ENCODE measurements around the gene UBE4A.
A peak's percentile ranks its signal among the peaks of the same experiment; 100 is the strongest.

The UBE4A gene, protein sequence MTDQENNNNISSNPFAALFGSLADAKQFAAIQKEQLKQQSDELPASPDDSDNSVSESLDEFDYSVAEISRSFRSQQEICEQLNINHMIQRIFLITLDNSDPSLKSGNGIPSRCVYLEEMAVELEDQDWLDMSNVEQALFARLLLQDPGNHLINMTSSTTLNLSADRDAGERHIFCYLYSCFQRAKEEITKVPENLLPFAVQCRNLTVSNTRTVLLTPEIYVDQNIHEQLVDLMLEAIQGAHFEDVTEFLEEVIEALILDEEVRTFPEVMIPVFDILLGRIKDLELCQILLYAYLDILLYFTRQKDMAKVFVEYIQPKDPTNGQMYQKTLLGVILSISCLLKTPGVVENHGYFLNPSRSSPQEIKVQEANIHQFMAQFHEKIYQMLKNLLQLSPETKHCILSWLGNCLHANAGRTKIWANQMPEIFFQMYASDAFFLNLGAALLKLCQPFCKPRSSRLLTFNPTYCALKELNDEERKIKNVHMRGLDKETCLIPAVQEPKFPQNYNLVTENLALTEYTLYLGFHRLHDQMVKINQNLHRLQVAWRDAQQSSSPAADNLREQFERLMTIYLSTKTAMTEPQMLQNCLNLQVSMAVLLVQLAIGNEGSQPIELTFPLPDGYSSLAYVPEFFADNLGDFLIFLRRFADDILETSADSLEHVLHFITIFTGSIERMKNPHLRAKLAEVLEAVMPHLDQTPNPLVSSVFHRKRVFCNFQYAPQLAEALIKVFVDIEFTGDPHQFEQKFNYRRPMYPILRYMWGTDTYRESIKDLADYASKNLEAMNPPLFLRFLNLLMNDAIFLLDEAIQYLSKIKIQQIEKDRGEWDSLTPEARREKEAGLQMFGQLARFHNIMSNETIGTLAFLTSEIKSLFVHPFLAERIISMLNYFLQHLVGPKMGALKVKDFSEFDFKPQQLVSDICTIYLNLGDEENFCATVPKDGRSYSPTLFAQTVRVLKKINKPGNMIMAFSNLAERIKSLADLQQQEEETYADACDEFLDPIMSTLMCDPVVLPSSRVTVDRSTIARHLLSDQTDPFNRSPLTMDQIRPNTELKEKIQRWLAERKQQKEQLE

GRCh38 chr11:118359295-118359958, at the start of gene UBE4A:
UBE4A (plus strand) TSS chr11:118359600; CDS start chr11:118365081, 5,481 bp downstream.
- DNase-seq (ENCODE audit: low read depth) = peak; percentile 76
- peak within 1 kb of the TSS; percentile 70 for H3K4me3 ChIP-seq (ENCODE audit: low read depth, low read length)

DNA sequence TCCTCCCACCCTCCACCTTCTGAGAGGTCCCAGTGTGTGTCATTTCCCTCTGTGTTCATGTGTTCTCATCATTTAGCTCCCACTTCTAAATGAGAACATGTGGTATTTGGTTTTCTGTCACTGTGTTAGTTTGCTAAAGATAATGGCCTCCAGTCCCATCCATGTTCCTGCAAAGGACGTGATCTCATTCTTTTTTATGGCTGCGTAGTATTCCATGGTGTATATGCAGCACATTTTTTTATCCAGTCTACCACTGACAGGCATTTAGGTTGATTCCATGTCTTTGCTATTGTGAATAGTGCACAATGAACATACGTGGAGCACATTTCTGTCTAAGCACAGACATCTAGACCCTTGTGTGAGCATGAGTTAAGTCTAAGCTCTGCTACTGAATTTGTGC, 49.1 kb upstream of the UBE4A start:
- H3K4me3 ChIP-seq (ENCODE audit: low read depth, low read length) = no peak overlapping the region
- no peak for DNase-seq (ENCODE audit: low read depth)

DNA sequence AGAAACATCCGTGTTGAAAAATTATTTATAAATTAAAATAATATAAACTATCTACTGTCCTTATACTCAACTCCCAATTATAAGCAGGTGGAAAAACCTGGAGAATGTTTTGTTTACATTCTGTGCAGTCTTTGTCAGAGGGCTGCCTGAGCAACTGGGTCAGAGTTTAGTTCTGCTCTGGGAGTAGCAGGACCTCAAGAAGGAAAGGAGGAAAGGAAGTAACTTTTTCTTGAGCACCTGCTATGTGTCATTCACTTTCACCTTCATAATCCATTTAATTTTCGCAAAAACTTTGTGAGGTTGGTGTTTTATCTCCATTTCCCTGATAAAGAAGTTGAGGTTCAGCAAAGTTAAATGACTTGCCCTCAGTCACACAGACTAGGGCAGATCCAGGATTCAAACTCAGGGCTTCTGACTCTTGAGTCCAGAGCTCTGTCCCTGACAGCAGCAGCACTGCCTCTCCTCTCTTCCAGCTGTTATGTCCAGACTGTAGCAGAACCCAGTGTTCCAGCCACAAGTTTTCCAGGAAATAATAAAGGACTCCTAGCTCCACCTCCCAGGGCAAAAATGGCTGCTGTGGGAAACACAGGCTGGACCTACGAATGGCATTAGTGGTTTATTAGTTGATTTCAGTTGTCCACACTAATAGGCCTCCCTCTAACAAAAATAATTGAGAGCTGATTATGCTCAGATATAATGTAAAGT, 48.5 kb upstream of the UBE4A start:
- no peak for DNase-seq (ENCODE audit: low read depth)
- no peak overlapping the region for H3K4me3 ChIP-seq (ENCODE audit: low read depth, low read length)

DNA sequence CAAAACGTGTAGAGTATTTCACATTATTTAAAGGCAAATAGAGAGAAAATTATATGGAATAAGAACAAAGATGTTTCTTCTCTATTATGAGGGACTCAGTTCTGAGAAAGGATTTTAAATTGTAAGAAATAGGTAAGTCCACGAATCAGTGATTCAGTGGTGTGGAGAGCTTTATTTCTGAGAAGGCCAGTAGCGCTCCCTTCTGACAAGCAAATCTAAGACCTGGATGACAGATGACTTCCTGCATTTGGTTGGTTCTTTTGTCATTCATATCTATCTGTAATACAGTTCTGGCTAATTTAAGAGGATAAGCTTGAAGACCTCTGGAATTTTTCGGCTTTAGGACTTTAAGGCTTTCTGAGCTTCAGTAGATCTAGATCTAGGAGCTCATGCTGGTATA, 47.9 kb upstream of the UBE4A start:
- no peak overlapping the region for H3K4me3 ChIP-seq (ENCODE audit: low read depth, low read length)
- no peak for DNase-seq (ENCODE audit: low read depth)

GRCh38 chr11:118312328-118312727, 47.1 kb upstream of the UBE4A start:
- H3K4me3 ChIP-seq (ENCODE audit: low read depth, low read length) = no peak overlapping the region
- DNase-seq (ENCODE audit: low read depth) = no peak

GRCh38 chr11:118313242-118313641, 46.2 kb upstream of the UBE4A start:
- no peak overlapping the region for H3K4me3 ChIP-seq (ENCODE audit: low read depth, low read length)
- no peak for DNase-seq (ENCODE audit: low read depth)

GRCh38 chr11:118314988-118315411, 44.4 kb upstream of the UBE4A start:
- no peak overlapping the region for H3K4me3 ChIP-seq (ENCODE audit: low read depth, low read length)
- DNase-seq (ENCODE audit: low read depth) = no peak

DNA sequence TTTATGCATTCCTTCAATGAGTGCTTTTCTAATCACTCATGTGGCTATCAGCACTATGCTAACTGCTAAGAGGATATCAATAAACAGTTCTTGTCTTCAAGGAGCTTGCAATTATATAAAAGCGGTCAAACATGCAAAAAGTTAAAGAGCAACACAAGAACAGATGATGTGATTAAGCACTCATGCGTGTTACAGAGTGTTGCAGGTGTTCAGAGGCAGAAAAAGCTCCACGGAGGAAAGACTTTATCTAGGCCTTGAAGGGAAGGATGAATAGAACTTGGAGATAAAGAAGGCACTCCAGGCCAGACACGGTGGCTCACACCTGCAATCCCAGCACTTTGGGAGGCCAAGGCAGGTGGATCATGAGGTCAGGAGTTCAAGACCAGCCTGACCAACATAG, 41.3 kb upstream of the UBE4A start:
- DNase-seq (ENCODE audit: low read depth) = no peak
- no peak overlapping the region for H3K4me3 ChIP-seq (ENCODE audit: low read depth, low read length)

- no peak overlapping the region for H3K4me3 ChIP-seq (ENCODE audit: low read depth, low read length)
- DNase-seq (ENCODE audit: low read depth) = no peak
Observed at GRCh38 chr11:118318581-118319336, 40.6 kb upstream of the UBE4A start.

GRCh38 chr11:118319337-118319707, 40.1 kb upstream of the UBE4A start:
- no peak for DNase-seq (ENCODE audit: low read depth)
- no peak overlapping the region for H3K4me3 ChIP-seq (ENCODE audit: low read depth, low read length)

DNA sequence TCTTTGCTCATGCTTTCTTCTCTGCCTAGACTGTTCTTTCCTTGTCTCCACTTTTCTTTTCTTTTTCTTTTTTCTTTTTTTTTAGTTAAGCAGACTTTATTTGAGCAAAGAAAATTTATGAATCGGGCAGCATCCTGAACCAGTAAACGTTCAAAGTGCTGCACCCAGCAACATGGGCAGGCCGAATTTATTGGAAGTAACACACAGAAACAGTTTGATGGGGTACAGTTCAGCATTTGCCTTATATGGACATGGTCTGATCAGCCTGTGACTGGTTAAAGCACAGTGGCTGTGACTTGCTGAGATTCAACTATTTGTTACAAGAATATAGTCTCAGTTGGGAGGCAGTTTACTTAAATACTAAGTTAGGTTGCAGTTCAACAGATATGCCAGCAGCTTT, 38.9 kb upstream of the UBE4A start:
- no peak overlapping the region for H3K4me3 ChIP-seq (ENCODE audit: low read depth, low read length)

DNA sequence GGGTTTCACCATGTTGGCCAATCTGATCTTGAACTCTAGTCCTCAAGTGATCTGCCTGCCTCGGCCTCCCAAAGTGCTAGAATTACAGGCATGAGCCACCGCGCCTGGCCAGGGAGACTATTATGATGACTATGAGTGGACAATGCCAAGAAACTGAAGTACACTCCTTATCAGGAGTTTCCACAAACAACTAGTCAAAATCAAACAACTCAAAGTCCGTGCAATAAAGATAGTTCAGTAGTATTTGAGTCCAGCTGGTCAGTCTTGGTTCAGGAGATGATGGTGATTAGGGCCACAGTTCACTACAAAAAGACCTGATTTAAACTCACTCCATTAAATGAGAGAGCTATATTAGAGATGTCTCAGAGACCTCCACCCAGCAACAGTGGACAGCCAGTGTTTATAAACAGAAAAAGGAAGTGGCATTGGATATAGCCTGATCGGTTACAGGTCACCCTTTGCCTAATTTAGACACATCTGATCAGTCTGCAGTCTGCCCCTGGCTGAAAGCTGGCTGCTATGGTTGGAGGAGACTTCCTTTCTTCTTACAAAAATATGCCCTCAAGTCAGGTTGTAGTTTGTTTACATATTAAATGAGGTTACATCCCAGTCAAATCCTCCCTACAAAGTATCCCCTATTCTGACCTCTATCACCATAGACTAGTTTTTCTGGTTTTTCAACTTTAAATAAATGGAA, 37.9 kb upstream of the UBE4A start:
- H3K4me3 ChIP-seq (ENCODE audit: low read depth, low read length) = no peak overlapping the region
- DNase-seq (ENCODE audit: low read depth) = no peak

More for the DNA sequence above, 38.9 kb upstream of the UBE4A start:
- no peak for DNase-seq (ENCODE audit: low read depth)

GRCh38 chr11:118322721-118323120, 36.7 kb upstream of the UBE4A start:
- no peak for DNase-seq (ENCODE audit: low read depth)
- no peak overlapping the region for H3K4me3 ChIP-seq (ENCODE audit: low read depth, low read length)

- H3K4me3 ChIP-seq (ENCODE audit: low read depth, low read length) = no peak overlapping the region
- no peak for DNase-seq (ENCODE audit: low read depth)
Observed at GRCh38 chr11:118325283-118325682, 34.1 kb upstream of the UBE4A start.

GRCh38 chr11:118328745-118329144, 30.7 kb upstream of the UBE4A start:
- DNase-seq (ENCODE audit: low read depth) = no peak
- no peak overlapping the region for H3K4me3 ChIP-seq (ENCODE audit: low read depth, low read length)

- DNase-seq (ENCODE audit: low read depth) = no peak
- no peak overlapping the region for H3K4me3 ChIP-seq (ENCODE audit: low read depth, low read length)
Observed at GRCh38 chr11:118334745-118335144, 24.7 kb upstream of the UBE4A start.

DNA sequence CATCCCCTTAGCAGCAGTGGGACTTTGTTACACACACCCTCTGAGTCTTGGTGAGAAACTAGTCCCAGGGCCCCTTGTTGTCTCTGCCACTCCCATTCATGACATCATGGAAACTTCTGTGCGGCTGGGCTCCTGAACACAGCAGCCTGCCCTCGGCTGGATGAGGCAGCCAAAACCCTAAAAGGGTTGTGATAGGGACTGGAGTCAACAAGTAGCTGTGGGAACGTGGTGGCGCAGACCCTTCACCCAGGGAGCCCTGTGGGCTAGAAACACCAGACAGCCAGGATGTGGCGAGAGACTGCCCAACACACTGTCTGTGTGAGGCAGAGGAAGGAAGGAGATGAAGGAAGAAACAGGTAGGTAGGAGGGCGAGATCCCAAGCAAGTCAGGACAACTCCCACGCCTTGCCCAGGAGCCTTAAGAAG, 20.8 kb upstream of the UBE4A start:
- DNase-seq (ENCODE audit: low read depth) = no peak
- no peak overlapping the region for H3K4me3 ChIP-seq (ENCODE audit: low read depth, low read length)
